Measurements from ENCODE around the gene HES5.

Gene HES5

DNA sequence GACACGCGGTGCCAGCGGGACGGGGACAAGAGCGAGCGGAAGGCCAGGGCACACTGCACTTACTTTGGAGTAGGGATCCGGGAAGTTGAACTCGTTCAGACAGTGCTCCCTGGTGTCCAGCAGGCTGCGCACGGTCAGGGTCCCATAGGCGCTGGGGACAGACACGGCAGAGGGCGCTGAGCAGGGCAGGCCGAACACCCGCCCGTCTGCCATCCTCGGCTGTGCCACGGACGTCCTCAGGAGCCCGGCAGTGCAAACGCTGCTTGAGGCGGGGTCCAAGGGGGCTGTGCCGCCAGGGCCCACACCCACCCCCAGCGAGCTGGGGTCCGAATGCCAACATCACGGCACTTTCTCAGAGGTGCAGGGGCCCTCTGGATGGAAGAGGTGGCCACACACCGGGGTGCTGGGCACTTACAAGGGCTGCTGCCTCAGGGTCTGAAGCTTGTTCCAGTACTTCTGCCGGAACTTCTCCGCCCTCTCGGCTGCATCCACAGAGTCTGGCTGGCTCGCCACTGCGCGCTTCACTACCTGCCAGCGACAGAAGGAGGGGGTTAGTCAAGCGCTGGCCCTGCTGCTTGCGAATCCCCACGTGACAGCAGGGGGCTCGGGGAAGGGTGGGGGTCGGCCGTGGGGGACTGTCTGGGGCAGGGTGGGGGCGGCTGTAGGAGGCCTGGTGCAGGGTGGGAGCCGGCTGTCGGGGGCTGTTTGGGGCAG lies 16.0 kb downstream of the HES5 start:
- H3K4me3 ChIP-seq (ENCODE audit: low read depth, low read length): no peak overlapping the region
- no peak for TF ChIP-seq POLR2A (IDR thresholded peaks at IDR 0.05; ENCODE audit: extremely low read depth, insufficient read length)
- TF ChIP-seq MYC (IDR thresholded peaks at IDR 0.05; ENCODE audit: low read depth, low read length): no peak
- TF ChIP-seq, protein P1, sequence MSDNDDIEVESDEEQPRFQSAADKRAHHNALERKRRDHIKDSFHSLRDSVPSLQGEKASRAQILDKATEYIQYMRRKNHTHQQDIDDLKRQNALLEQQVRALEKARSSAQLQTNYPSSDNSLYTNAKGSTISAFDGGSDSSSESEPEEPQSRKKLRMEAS (IDR thresholded peaks at IDR 0.05; ENCODE audit: low read depth, low read length): no peak
- TF ChIP-seq, protein P2, sequence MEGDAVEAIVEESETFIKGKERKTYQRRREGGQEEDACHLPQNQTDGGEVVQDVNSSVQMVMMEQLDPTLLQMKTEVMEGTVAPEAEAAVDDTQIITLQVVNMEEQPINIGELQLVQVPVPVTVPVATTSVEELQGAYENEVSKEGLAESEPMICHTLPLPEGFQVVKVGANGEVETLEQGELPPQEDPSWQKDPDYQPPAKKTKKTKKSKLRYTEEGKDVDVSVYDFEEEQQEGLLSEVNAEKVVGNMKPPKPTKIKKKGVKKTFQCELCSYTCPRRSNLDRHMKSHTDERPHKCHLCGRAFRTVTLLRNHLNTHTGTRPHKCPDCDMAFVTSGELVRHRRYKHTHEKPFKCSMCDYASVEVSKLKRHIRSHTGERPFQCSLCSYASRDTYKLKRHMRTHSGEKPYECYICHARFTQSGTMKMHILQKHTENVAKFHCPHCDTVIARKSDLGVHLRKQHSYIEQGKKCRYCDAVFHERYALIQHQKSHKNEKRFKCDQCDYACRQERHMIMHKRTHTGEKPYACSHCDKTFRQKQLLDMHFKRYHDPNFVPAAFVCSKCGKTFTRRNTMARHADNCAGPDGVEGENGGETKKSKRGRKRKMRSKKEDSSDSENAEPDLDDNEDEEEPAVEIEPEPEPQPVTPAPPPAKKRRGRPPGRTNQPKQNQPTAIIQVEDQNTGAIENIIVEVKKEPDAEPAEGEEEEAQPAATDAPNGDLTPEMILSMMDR (IDR thresholded peaks at IDR 0.05; ENCODE audit: low read depth, low read length): no peak
- no peak for DNase-seq (ENCODE audit: low read depth)

DNA sequence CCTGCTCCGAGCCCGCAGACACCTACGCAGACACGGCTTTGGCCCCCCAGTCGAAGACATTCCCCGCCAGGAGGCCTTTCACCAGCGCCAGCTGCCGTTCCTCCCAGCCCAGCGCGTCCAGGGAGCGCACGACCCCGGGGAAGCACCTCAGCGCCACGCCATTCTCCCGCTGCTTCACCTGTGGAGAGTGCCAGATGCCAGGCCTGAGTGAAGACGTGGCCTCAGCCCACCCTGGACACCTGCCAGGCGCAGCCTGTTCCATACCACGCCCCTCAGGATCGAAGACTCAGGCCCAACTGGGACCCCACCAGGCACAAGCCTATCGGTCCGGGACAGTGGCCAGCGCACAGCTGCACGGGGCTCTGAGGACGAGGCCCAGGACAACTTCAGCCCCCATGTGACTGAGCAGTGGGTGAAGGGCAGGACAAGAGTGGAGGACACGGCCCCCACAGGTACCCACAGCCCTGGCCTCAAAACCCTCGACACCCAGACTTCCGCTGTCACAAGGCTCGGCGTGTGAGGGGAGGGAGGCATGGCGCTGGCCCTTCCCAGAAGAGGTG lies 17.1 kb downstream of the HES5 start:
- no peak for DNase-seq (ENCODE audit: low read depth)
- TF ChIP-seq, protein P2 (IDR thresholded peaks at IDR 0.05; ENCODE audit: low read depth, low read length): no peak
- TF ChIP-seq, protein P1 (IDR thresholded peaks at IDR 0.05; ENCODE audit: low read depth, low read length): no peak
- no peak for TF ChIP-seq POLR2A (IDR thresholded peaks at IDR 0.05; ENCODE audit: extremely low read depth, insufficient read length)
- no peak for TF ChIP-seq MYC (IDR thresholded peaks at IDR 0.05; ENCODE audit: low read depth, low read length)

DNA sequence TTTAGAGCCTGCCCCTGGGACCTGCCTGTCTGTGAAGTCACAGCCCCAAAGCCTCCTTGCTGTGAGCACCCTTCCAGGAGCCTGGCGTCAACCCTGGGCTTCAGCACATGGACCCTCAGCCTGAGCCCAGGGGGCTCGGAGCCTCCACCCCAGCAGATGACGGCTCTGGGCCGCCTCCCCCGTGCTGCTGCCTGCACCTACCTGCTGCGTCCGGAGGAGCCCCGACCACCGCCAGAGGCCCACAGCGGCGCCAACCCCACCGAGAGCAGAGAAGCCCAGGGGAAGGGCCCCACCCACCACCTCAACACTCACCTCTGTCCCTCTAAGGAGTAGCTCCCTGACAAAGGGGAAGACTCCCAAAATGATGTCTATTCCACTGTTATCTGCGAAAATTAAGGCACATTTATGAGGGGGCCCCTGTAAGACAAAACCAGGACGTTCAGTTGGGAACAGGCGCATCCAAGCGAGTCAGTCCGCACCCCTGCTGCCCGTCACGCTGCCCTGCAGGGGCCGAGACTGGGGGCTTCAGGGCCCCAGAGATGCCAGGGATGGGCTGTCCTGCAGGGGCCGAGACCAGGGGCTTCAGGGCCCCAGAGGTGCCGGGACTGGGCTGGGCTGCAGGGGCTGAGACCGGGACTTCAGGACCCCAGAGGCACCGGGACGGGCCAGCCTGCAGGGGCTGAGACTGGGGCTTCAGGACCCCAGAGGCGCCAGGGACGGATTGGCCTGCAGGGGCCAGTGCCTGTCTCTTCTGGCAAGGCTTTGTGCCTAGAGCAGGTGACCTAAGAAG lies 19.5 kb downstream of the HES5 start:
- no peak for DNase-seq (ENCODE audit: low read depth)
- H3K4me3 ChIP-seq (ENCODE audit: low read depth, low read length): no peak overlapping the region
- TF ChIP-seq POLR2A (IDR thresholded peaks at IDR 0.05; ENCODE audit: extremely low read depth, insufficient read length) (no peak), MYC (IDR thresholded peaks at IDR 0.05; ENCODE audit: low read depth, low read length) (no peak)
- TF ChIP-seq, protein P1 (IDR thresholded peaks at IDR 0.05; ENCODE audit: low read depth, low read length): no peak

More for the DNA sequence above, 17.1 kb downstream of the HES5 start:
- no peak overlapping the region for H3K4me3 ChIP-seq (ENCODE audit: low read depth, low read length)

DNA sequence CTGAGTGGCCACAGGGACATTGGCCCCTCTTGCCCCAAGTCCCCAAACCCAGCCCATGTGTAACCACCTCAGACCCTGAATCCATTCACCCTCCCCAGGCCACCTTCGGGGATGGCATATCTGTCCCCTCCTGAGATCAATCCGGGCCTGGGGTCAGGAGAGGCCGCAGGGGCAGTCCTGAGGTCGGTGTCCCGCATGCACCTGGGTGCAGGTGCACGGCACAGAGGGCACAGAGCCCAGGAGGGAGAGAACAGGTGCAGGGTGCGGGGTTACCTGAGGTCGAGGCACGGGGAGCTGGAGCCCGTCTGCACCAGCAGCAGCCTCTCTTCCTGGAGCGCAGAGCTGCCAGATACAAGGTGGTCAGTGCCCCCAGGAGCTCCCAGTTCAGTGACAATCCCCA lies 20.5 kb downstream of the HES5 start:
- DNase-seq (ENCODE audit: low read depth): no peak
- no peak overlapping the region for H3K4me3 ChIP-seq (ENCODE audit: low read depth, low read length)
- TF ChIP-seq, protein P1 (IDR thresholded peaks at IDR 0.05; ENCODE audit: low read depth, low read length): no peak
- TF ChIP-seq MYC (IDR thresholded peaks at IDR 0.05; ENCODE audit: low read depth, low read length): no peak
- TF ChIP-seq, protein P2 (IDR thresholded peaks at IDR 0.05; ENCODE audit: low read depth, low read length): no peak
- TF ChIP-seq POLR2A (IDR thresholded peaks at IDR 0.05; ENCODE audit: extremely low read depth, insufficient read length): no peak

DNA sequence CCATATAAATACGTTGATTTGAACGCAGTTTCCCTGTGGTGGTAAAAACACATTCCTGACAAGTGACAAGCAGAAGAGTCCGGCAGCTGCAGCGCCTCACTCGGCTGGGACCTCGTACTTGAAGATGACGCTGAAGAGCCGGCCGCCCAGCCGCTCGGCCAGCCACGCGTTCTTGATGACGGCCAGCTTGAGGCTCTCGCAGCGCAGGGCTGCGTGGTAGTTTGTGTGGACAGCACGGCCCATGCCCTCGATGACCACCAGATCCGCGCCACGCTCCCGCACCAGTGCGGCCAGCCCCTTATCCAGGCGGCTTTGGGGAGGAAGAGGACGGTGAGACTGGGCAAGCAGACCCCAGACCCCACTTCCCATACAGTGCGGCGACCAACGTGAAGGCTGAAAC lies 21.3 kb downstream of the HES5 start:
- no peak overlapping the region for H3K4me3 ChIP-seq (ENCODE audit: low read depth, low read length)
- TF ChIP-seq, protein P2 (IDR thresholded peaks at IDR 0.05; ENCODE audit: low read depth, low read length): no peak
- TF ChIP-seq, protein P1 (IDR thresholded peaks at IDR 0.05; ENCODE audit: low read depth, low read length): no peak
- TF ChIP-seq MYC (IDR thresholded peaks at IDR 0.05; ENCODE audit: low read depth, low read length): no peak
- no peak for TF ChIP-seq POLR2A (IDR thresholded peaks at IDR 0.05; ENCODE audit: extremely low read depth, insufficient read length)
- DNase-seq (ENCODE audit: low read depth): no peak
